NK-92 treated with Interleukin-12 subunit alpha and Interleukin-12 subunit beta, amount 100 ng/mL, for 24 hours (cell line): ENCODE results near the gene VAMP8.

ENCODE experiments used
- DNase-seq: peaks from one replicate; lab custom pipeline; 2025; lab: John Stamatoyannopoulos, UW

VAMP8 gene

DNA sequence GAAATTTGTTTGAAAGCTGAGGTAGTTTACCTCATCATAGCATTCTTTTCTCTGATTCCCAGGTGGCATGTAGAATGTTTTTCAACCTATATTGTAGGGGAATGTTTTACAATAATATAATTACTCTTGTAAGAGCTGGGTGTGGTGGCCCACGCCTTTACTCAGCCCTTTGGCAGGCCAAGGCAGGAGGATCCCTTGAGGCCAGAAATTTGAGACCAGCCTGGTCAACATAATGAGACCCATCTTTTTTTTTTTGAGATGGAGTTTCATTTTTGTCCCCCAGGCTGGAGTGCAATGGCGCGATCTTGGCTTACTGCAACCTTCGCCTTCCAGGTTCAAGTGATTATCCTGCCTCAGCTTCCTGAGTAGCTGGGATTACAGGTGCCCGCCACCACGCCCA, 42.2 kb downstream of the VAMP8 start:
- DNase-seq: no peak

DNA sequence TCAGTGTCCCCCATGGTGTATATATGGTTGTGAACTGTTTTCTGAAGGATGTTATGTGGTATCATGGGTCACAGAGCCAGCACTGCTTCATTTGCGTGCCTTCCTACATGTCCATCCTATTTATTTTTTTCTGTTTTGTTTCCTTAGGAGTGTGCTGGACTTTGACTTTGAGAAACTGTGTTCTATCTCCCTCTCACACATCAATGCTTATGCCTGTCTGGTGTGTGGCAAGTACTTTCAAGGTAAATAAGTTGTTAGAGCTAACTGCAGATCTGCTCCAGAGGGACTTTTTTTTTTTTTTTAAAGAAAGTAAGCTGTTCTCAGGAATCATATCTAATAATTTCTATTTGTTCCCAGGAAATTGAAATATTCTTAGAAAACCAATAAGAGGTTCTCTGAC, 44.0 kb downstream of the VAMP8 start:
- DNase-seq: no peak

DNA sequence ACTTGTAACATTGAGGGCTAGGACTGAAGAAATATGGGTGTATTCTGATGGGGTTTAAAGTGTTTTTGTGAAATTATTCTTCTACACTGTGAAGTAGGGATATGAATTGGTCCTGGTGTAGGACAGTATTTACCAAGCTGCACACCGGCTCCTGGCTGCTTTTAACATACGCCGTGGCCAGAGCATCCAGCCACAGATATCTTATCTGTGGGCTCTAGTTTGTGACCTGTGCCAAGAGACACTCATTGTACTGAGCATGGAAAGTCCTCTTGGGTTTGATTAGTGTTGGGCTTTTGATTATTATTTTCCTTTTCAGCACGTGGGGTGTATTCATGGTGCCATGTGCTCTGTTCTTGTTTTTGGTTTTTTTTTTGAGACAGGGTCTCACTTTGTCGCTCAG, 46.6 kb downstream of the VAMP8 start:
- no peak for DNase-seq

DNA sequence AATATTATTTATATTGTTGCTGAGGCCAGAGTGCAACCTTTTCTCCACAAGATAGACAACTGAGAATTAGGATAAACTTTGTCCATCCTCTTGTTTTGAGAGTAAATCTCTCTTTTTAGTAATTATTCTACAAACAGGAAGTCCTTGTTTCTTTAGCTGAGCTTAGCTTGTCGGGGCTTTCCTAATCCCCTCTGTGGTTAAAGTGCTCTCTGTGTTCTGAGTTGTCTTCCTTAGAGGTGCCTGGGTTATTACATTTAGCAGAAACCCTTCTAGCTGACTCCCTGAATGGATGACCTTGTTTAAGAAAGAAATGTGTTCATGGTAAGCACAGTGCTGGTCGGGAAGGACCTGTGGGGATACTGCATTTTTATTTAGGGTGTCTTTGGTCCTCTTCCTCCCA, 51.3 kb downstream of the VAMP8 start:
- no peak for DNase-seq

DNA sequence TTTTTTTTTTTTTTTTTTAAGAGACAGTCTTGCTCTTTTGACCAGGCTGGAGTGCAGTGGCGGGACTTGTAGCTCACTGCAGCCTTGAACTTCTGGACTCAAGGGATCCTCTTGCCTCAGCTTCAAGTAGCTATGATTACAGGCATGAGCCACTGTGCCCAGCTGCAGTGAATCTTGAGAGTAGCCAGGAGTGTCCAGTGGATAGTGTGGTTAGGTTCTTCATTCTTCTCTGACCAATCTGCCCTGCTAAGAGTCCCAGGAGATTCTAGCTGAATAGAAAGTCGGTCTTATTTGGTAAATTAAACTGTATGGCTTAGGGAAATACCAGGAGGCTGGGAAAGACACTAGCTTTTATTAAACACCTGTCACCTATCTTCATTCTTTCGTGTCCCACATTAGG, 53.9 kb downstream of the VAMP8 start:
- DNase-seq: no peak
